Glutamatergic neuron (in vitro differentiated cells): ENCODE measurements around the gene SNX6. TPM values are rescaled to one million over a fixed set of nuclear protein-coding genes. Genes with fewer than 3 reads are reported as not detected.
"Not testable (repeated sequence)": the region's sequence is repeated elsewhere in the genome, so short reads cannot be mapped to it uniquely, and the experiment has no call there.

Experiments
- DNase-seq: peaks from one replicate; pipeline ENCODE4 v3.0.0; 2022
- H3K27ac Mint-ChIP-seq: one replicate; pipeline ENCODE4 v1.8.0; 2020; ENCODE audit warnings: mild to moderate bottlenecking, mixed read lengths, inconsistent platforms; ENCODE audit not compliant: unreplicated experiment
- H3K27me3 Mint-ChIP-seq: one replicate; pipeline ENCODE4 v1.8.0; 2020; ENCODE audit warnings: mild to moderate bottlenecking, moderate library complexity, mixed read lengths, inconsistent platforms; ENCODE audit not compliant: unreplicated experiment
- H3K36me3 Mint-ChIP-seq: one replicate; pipeline ENCODE4 v1.8.0; 2020; ENCODE audit warnings: mild to moderate bottlenecking, mixed read lengths, inconsistent platforms; ENCODE audit not compliant: unreplicated experiment
- H3K4me1 Mint-ChIP-seq: one replicate; pipeline ENCODE4 v1.8.0; 2020; ENCODE audit warnings: mild to moderate bottlenecking, low read depth, mixed read lengths, inconsistent platforms; ENCODE audit not compliant: unreplicated experiment
- H3K4me3 Mint-ChIP-seq: one replicate; pipeline ENCODE4 v1.8.0; 2020; ENCODE audit warnings: mild to moderate bottlenecking, mixed read lengths, inconsistent platforms; ENCODE audit not compliant: unreplicated experiment
- H3K9me3 Mint-ChIP-seq: one replicate; pipeline ENCODE4 v1.8.0; 2020; ENCODE audit warnings: mild to moderate bottlenecking, moderate library complexity, mixed read lengths, inconsistent platforms; ENCODE audit not compliant: unreplicated experiment
- total RNA-seq: library from RNA; stranded (reverse); fragmentation: NEBNext Ultra II Directional; extraction: Animal tissue kit (Norgen Biotek cat#: 25700); gene quantifications from one replicate; pipeline ENCODE4 v1.2.1, GENCODE V29; 2021; ENCODE audit not compliant: unreplicated experiment
- TF ChIP-seq, protein P1 (sequence below): fragments of 200-600 bp; sonication (generic); IDR thresholded peaks from one replicate; pipeline ENCODE4 v1.5.0; 2021; ENCODE audit not compliant: partially characterized antibody, unreplicated experiment

SNX6 gene
- total RNA-seq, 1 donor from 2014 or later: 71.3 TPM

DNA sequence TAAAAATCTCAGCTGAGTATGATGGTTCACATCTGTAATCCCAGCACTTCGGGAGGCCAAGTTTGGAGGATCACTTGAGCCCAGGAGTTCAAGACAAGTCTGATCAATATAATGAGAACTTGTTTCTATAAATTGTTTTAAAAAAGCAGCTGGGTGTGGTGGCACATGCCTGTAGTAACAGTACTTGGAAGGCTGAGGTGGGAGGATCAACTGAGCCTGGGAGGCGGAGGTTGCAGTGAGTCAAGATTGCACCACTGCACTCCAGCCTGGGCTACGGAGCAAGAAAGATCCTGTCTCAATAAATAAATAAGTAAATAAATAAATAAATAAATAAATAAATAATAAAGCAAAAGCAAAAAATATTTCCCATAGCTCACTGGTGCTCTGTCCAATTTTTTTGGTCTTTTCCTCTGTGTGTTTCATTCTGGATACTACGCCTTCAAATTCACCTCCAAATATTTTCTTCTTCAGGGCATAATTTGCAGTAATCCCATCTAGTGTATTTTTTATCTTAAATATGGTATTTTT lies 32.7 kb upstream of the SNX6 start:
- TF ChIP-seq, protein P1, sequence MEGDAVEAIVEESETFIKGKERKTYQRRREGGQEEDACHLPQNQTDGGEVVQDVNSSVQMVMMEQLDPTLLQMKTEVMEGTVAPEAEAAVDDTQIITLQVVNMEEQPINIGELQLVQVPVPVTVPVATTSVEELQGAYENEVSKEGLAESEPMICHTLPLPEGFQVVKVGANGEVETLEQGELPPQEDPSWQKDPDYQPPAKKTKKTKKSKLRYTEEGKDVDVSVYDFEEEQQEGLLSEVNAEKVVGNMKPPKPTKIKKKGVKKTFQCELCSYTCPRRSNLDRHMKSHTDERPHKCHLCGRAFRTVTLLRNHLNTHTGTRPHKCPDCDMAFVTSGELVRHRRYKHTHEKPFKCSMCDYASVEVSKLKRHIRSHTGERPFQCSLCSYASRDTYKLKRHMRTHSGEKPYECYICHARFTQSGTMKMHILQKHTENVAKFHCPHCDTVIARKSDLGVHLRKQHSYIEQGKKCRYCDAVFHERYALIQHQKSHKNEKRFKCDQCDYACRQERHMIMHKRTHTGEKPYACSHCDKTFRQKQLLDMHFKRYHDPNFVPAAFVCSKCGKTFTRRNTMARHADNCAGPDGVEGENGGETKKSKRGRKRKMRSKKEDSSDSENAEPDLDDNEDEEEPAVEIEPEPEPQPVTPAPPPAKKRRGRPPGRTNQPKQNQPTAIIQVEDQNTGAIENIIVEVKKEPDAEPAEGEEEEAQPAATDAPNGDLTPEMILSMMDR: no peak
- H3K4me1 Mint-ChIP-seq: no peaks in the 10 kb centered on the region
- DNase-seq: no peak
- H3K4me3 Mint-ChIP-seq: no peak overlapping the region
- H3K27ac Mint-ChIP-seq: no peak overlapping the region
- no peaks in the 10 kb centered on the region for H3K36me3 Mint-ChIP-seq
- H3K27me3 Mint-ChIP-seq: no peaks in the 10 kb centered on the region
- no peaks in the 10 kb centered on the region for H3K9me3 Mint-ChIP-seq

DNA sequence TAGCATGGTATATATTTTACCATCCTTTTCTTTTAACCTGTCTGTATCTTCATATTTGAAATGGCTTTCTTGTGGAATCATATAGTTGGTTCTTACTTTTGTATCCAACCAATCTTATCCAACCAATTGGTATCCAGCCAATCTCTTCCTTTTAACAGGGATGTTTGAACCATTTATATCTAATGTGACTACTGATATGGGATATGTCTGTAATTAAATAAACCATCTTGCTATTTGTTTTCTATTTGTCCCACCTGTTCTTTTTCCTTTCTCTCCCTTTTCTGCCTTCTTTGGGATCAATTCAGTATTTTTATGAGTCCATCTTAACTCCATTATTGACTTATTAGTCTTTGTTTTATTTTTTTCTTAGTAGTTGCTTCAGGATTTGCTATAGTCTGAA lies 30.8 kb upstream of the SNX6 start:
- DNase-seq: no peak
- Mint-ChIP-seq H3K4me3 (no peak overlapping the region), H3K9me3 (no peaks in the 10 kb centered on the region), H3K27ac (no peak overlapping the region), H3K4me1 (peaks cover 3% of the 10 kb centered on the region), H3K27me3 (no peaks in the 10 kb centered on the region), H3K36me3 (no peaks in the 10 kb centered on the region)
- TF ChIP-seq, protein P1: no peak

DNA sequence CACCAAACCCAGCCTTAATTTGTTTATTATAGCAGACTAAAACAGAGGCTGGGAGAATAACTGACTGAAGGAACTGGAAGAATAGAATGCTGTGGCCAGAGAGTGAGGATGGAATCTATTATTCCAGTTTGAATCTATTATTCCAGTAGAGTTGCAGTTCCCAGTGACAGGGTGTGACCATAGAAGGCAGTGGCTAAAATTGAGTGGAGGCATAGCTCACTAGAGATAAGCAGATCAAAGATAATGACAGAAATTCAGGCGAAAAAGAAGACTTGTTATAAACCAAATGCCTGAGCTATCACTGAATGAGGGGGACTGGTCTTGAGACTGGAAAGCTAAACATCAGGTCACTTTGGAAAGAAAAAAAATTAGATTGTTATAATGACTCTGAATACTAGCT lies 26.0 kb upstream of the SNX6 start:
- no peak for DNase-seq
- no peaks in the 10 kb centered on the region for H3K9me3 Mint-ChIP-seq
- TF ChIP-seq, protein P1: no peak
- peaks cover 3% of the 10 kb centered on the region for H3K4me1 Mint-ChIP-seq
- no peaks in the 10 kb centered on the region for H3K27me3 Mint-ChIP-seq
- no peaks in the 10 kb centered on the region for H3K36me3 Mint-ChIP-seq
- peak overlapping the region; percentile 20 for H3K27ac Mint-ChIP-seq
- H3K4me3 Mint-ChIP-seq: no peak overlapping the region

DNA sequence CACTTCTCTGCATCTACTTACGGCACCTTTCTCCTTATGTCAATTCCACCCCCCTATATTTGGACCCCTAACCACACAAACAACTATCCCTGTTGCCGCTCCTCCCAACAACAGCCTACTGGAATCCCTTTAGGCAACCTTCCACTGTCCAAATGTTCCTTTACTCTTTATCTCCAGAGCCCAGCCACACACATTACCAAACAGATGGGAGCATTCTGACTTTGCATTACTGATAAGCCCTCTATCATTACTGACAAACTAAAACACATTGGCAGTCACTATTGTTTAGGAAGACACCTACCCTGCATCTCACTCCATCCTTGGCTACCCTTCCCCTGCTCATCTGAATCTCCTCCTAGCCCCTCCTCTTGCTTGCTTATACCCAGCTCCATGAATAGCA lies 23.1 kb upstream of the SNX6 start:
- H3K9me3 Mint-ChIP-seq, H3K27me3 Mint-ChIP-seq, H3K4me3 Mint-ChIP-seq, H3K27ac Mint-ChIP-seq, H3K4me1 Mint-ChIP-seq, H3K36me3 Mint-ChIP-seq, DNase-seq: not testable (repeated sequence)

DNA sequence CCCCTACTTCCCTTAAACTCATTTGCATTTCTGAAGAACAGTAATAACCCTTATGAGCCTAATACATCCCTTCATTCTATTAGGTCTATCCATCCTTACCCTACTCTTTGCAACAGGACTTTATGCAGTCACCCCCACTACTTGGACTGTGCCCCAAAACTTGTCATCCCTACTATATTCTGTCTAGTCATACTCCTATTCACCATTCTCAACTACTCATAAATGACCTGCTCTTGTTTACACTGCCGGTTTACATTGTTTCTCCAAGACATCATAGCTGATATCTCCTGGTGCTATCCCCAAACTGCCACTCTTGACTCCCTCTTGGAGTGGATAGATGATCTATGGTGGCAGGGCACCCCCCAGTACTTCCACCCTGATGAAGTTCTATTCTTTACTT lies 22.4 kb upstream of the SNX6 start:
- not testable (repeated sequence) for H3K36me3 Mint-ChIP-seq, H3K27ac Mint-ChIP-seq, H3K4me1 Mint-ChIP-seq, H3K9me3 Mint-ChIP-seq, H3K4me3 Mint-ChIP-seq, H3K27me3 Mint-ChIP-seq, DNase-seq

DNA sequence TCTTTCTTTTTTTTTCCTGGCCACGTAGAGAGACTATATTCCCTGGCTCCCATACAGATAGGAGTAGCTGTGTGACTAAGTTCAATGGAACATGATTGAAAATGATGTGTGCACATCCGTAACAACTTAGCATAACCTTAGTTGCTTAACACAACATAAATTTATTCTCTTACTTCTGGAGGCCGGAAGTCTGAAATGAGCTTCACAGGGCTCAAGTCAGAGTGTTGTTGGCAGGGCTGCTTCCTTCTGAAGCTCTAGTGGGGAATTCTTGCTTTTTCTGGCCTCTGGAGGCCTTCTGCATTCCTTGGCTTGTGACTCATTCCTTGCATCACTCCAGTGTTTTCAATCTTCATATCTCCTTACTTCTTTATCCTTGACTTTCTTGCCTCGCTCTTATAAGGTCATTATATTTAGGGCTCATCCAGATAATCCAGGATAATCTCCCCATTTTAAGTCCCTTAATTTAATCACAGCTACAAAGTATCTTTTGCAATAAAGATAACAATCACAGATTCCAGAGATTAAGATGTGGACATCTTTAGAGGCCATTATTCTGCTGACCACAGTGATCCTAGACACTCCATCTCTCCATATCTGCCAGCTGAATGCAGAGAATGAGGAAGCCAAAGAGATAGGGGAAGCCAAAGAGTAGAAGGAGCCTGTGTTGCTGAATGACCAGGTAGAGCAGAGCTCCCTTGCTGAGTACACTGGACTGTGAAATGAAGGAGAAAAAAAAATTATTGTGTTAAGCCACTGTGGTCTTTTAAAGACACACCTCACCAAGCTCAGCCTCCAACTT lies 21.0 kb upstream of the SNX6 start:
- no peaks in the 10 kb centered on the region for H3K4me1 Mint-ChIP-seq
- H3K4me3 Mint-ChIP-seq: no peak overlapping the region
- no peak overlapping the region for H3K27ac Mint-ChIP-seq
- no peaks in the 10 kb centered on the region for H3K36me3 Mint-ChIP-seq
- TF ChIP-seq, protein P1: no peak
- H3K27me3 Mint-ChIP-seq: peaks cover 2% of the 10 kb centered on the region
- DNase-seq: no peak
- H3K9me3 Mint-ChIP-seq: peaks cover 2% of the 10 kb centered on the region

DNA sequence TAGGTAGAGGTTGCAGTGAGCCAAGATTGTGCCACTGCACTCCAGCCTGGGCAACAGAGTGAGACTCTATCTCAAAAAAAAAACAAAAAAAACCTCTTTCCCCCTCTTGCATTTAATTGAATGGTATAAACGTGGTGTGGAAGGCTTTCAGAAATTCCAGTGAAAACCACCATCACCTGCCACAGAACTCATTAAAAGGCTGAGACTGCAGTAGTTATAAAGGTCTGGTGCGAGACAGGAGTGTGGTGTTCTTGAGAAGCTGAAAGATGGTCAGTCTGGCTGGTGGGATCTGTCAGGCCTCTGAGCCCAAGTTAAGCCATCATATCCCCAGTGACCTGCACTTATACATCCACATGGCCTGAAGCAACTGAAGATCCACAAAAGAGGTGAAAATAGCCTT lies 20.1 kb upstream of the SNX6 start:
- not testable (repeated sequence) for H3K4me3 Mint-ChIP-seq, H3K9me3 Mint-ChIP-seq

More for the DNA sequence above, 20.1 kb upstream of the SNX6 start:
- H3K27me3 Mint-ChIP-seq, H3K36me3 Mint-ChIP-seq, H3K4me1 Mint-ChIP-seq, DNase-seq, H3K27ac Mint-ChIP-seq: not testable (repeated sequence)
